Activated CD8-positive, alpha-beta memory T cell treated with anti-CD3 and anti-CD28 coated beads, Interleukin-2, amount 50 U/mL, for 48 hours (primary cell): ENCODE data around the gene BCL2L1.

Experiments
- DNase-seq: peaks from one replicate; pipeline ENCODE4 v3.0.0-alpha.2; 2020

BCL2L1 gene

GRCh38 chr20:31691646-31692275 is 30.9 kb downstream of the BCL2L1 start:
- no peak for DNase-seq

DNA sequence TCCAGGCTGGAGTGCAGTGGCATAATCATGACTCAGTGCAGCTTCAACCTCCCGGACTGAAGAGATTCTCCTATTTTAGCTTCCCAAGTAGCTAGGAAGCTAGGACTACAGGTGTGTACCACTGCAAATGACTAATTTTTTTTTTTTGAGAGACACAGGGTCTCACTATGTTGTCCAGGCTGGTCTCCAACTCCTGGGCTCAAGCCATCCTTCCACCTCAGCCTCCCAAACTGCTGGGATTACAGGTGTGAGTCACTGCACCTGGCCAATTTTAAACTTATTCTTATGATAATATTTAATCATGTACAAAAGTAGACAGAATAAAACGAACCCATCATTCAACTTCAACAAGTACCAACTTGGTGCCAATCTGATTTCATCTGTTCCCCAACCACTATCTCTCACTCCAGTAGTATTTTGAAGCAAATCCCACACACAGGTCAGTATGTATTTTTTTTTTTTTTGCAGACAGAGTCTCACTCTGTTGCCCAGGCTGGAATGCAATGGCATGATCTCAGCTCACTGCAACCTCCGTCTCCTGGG is 32.5 kb downstream of the BCL2L1 start:
- no peak for DNase-seq

DNA sequence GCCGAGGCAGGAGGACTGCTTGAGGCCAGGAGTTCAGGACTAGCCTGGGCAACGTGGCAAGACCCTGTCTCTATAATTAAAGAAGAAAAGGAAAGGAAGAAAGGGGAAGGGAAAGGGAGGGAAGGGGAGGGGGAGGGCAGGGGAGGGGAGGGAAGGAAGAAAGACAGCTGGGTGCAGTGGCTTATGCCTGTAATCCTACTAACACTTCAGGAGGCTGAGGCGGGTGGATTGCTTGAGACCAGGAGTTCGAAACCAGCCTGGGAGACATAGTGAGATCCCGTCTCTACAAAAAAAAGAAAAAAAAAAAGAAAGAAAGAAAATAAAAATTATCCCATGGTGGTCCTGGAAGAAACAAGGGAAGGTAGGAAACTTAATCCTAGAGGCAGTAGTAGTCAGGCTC is 33.5 kb downstream of the BCL2L1 start:
- DNase-seq: no peak

DNA sequence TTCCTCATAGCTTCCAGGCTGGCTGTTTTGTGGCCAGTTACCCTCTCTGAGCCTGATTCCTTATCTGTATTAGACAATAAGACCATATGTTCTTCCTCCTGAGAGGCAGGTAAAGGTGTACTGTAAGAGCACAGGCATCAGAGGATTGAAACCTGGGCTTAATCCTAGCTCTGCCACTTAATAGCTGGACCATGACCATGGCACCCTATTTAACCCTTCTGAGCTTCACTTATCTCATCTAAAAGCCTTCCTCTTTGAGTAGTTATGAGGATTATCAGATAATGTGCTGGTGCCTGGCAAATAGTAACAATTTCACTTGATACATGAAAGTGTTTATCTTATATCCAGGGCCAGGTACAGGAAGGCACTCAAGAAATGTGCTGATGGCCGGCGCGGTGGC is 34.9 kb downstream of the BCL2L1 start:
- DNase-seq: no peak

- DNase-seq: no peak
Measured at GRCh38 chr20:31685853-31686643, 36.6 kb downstream of the BCL2L1 start.

GRCh38 chr20:31684153-31685015 is 38.3 kb downstream of the BCL2L1 start:
- no peak for DNase-seq

DNA sequence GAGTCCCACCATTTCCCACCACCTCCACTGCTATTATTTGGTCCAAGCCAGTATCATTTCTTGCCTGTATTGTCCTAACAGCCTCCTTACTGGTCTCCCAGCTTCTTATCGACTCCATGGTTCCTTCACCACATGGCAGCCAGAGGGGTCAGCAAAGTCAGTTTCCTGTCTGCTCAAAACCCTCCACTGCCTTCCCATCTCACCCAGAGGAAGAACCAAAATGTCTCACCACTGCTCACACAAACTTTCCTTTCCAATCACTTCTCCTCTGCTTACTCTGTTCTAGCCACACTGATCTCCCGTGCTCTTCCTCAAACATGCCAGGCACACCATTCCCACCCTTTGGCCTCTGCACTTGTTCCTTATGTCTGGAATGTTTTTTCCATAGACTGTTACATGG is 39.7 kb downstream of the BCL2L1 start:
- DNase-seq: no peak

- no peak for DNase-seq
Measured at GRCh38 chr20:31682352-31682751, 40.3 kb downstream of the BCL2L1 start.

DNA sequence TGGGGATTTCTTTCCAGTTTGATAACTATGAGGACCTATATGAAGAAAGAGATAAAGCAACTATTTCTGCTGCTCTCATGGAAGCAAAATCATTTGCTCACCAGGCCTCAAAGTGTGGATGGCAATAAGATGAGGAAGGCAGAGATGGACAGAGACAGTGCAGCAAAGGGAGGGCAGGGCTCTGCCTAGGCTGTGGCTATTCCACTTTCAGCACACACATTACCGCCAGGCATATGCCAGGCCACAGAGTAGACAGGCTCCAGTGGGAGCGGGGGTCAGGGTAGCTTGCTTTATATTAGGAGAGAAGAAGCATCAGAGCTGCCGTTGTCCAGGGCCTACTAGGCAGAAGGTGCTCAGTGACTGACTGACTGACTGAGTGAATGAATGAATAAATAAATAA is 40.9 kb downstream of the BCL2L1 start:
- no peak for DNase-seq

GRCh38 chr20:31681128-31681727 is 41.4 kb downstream of the BCL2L1 start:
- DNase-seq: no peak

DNA sequence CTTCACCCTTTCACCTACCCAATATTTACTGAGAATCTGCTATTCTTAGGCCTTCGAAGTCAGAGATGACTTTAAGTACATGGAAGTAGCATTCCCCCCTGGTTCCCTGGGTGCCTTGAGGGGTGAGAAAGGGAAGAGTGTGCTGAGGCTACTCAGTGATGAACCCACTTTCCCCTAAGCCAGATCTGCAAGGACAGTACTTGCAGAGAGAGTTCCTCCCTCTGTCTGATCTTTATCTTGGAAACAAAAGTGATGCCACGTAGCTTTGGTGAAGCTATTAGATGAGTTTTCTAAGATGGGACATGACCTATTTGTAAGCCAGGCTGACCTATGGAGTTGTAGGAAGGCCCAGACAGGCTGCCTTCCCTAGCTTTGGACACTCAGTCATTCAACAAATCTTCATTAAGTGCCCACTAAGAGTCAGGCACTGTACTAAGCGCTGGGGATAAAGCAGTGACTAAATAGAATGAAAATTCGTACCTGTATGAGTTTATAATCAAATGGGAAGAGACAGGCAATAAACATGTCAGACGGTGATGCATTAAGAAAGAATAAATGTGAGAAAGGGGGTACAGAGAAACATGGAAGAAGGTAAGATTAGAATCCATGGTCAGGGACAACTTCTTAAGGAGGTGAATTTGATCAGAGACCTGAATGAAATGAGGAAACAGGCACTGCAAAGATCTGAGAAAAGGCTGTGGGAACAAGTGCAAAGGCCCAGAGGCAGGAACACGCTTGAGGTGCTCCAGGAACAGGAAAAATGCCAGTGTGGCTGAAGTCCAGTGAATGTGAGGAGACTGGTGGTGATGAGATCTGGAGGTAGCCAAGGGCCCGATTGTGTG is 42.2 kb downstream of the BCL2L1 start:
- no peak for DNase-seq

DNA sequence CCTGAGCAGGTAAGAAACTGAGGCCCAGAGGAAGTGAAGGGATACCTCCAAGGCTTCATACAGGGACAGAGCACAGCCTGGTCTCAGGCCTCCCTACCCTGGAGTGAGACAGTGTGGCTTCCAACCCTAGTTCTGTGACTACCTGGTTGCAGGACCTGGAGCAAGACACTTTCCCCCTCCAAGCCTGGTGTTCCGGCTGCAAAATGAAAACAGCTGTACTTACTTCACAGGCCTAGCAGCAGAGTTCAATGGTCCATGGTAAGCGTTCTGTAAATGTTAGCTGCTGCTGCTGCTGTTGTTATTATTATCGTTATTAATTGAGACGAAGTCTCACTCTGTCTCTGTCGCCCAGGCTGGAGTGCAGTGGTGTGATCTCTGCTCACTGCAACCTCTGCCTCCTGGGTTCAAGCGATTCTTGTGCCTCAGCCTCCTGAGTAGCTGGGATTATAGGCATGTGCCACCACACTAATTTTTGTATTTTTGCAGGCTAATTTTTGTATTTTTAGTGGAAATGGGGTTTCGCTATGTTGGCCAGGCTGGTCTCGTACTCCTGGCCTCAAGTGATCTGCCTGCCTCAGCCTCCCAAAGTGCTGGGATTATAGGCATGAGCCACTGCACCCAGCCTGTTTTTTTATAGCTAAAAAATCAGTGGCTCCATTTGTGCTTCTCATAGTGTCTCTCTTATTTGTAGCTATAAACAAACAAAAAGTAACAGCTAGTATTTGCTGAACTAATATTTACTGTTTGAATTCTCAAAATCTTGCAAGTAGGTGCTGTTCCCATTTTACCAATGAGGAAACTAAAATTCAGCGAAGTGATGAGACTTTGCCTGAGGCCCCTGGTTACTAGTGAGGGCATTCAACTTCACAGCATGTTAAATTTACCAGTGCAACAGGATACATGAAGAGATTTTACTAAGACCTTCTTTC is 43.0 kb downstream of the BCL2L1 start:
- no peak for DNase-seq

GRCh38 chr20:31678389-31679356 is 44.0 kb downstream of the BCL2L1 start:
- no peak for DNase-seq

DNA sequence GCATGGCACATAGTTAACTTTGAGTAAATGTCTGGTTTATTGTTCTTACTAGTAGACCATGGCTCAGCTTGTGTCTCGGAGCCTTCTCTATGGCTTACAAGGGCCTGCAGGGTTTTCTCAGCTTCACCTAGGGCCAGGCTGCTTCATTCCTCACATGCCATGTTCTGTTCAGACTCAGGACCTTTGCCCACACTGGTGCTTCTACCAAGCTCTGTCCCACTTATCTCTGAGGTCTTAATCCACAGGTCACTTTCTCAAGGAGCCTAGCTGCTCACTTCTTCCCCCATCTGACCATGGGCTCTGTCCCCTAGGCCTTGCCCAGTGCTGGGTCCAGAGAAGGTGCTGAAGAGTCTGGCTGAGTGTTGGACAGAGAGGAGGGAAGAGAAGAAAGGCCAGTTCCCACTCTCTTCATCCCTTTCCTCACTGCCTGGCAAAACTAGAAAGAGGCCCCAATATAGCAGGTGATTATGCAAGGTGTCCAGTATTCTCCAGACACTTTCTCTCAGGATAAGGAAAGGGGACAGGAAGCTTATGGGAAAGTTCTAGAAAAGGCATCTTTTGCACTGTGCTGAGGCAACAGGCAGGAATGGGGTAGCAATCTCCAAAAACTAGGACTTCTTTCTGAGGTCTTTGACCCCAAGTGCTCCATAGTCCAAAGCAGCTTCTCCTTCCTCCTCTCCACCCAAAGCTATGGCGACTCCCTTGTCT is 45.0 kb downstream of the BCL2L1 start:
- DNase-seq: no peak

DNA sequence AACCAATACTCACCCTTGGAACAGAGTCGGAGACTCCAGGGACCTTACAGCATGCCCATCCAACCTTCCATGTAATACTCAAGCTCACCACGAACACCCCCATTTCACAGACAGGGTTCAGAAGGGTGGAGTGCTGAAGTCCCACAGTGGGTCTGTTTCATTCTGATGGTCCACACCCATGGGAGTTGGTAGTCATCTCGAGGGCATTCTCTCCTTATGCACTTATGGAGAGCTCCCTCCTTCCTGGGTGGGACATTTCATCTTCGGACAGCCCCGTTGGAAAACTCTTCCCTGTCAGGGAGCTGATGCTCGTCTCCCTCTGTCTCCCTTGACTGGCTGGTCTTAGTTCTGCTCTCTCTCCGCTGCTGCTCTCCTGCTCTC is 46.1 kb downstream of the BCL2L1 start:
- no peak for DNase-seq

DNA sequence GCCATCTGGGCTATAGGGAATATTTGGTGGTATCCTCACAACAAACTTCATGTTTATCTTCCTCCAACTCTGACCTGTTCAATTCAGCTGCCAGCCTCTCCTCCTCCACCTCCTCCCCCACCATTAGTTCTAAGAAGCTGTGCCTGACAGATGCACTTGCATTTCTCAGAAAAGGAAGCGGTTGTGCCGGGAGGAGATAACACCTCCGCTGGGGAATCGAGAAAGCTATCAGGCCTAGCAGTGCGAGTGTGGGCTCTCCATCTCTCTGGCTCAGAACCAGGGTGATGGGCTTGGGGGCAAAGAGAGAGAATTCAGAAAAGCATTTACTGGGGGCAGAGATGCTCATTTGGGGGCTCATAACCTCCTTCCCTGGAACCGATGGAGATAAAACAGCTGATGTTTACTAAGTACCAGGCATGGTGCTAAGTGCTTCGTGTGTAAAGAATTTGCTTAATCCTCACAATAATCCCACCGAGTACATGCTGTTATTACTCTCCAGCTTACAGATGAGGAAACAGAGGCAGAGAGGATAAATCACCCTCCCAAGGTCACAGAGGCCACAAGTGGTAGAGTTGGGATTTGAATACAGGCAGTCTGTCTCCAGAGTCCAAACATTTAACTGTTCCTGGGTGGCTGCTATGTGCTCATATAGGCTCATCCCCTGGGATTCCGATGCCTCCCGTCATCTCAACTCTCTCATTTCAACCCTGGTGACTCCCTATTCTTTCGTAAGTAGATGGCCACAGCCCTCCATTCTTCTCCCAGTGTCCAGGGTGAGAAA is 46.6 kb downstream of the BCL2L1 start:
- peak; percentile 76 for DNase-seq

DNA sequence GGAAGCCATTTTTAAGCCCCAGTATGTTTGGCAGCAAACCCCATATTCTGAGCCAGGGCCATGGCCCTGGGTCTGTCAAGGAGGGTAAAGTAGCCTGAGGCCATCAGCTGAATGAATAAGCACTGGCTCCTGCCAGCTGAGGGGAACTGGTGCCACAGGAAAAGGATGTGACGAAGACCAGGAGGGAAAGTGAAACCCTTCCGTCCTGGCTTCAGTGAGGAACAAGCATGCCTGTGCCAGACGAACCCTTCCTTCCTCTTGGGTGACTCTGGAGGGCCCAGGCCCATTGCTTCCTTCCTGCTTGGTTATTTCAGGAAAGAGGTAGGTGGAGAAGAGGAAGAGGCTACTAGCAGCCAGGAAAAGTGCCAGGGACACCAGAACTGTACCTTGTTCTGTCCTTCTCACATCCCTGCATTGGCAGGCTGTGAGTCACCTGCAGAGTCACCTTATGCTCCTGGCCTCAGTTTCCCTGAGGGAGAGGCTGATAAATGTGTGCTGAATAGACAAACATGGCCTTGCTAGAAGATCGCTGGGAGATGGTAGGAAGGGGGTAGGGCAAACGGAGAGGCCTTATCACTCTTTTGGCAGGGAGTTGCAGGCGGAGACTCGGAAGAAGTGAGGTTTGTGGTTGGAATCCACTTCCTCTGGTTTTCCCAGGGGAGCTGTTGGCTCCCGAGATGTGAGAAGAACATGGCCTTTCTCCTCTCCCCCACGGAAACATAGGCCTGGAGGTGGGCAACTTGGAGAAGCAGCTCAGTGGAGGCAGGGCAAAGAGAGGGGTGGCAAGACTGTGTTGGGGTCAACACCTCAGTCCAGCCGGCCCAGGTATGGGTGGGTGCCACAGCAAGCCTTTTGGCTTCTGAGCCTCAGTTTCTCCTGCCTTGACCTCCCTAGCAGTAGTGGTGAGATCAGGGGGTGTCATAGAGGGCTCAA is 47.5 kb downstream of the BCL2L1 start:
- DNase-seq: peak; percentile 77
